ENCODE measurements around the gene PLAAT4. TPM values are rescaled to one million over a fixed set of nuclear protein-coding genes. Genes with fewer than 3 reads are reported as not detected.

PLAAT4 gene
- total and polyA plus RNA-seq, 2 donors (not counting 3 experiments of a cell fraction or from before 2014, with no cell fraction given) = 0.95 to 1.7 TPM

GRCh38 chr11:63564056-63564774 lies 27.6 kb downstream of the PLAAT4 start:
- FAIRE-seq = no peak

More at GRCh38 chr11:63564056-63564774, 27.6 kb downstream of the PLAAT4 start:
- no peak overlapping the region for H3K4me2 ChIP-seq (ENCODE audit: insufficient read depth, low read length)
- H3K27ac ChIP-seq (ENCODE audit: insufficient read depth, low read depth, low read length) = no peak overlapping the region
- DNase-seq (ENCODE audit: low read depth, low spot score) = no peak
- H3K9me3 ChIP-seq (replicated peaks; ENCODE audit: control insufficient read depth, insufficient read depth, low read length) = no peaks in the 10 kb centered on the region
- TF ChIP-seq FOS (IDR thresholded peaks at IDR 0.05; ENCODE audit: borderline replicate concordance, insufficient read depth, low read length) = no peak
- no peak for TF ChIP-seq JUN (IDR thresholded peaks at IDR 0.05; ENCODE audit: borderline replicate concordance, insufficient read depth, insufficient read length, low read depth)
- no peak for TF ChIP-seq POLR2A (IDR thresholded peaks at IDR 0.05; ENCODE audit: low read depth, low read length)
- TF ChIP-seq CTCF (IDR thresholded peaks at IDR 0.05; ENCODE audit: extremely low read depth in 1 of 2, insufficient read depth in 1 of 2, low read depth in 1 of 2, low read length in 2 of 2) = no peak
- TF ChIP-seq MYC (IDR thresholded peaks at IDR 0.05; ENCODE audit: low read depth, low read length) = no peak
- TF ChIP-seq EZH2 (IDR thresholded peaks at IDR 0.05; ENCODE audit: borderline replicate concordance, low read depth, low read length, severe bottlenecking) = no peak
- TF ChIP-seq POLR2AphosphoS5 (IDR thresholded peaks at IDR 0.05; ENCODE audit: insufficient read depth, low read depth, low read length) = no peak
- TF ChIP-seq MAX (IDR thresholded peaks at IDR 0.05; ENCODE audit: insufficient read depth, insufficient read length) = no peak
- TF ChIP-seq GATA2 (IDR thresholded peaks at IDR 0.05; ENCODE audit: insufficient read depth, insufficient read length, low read depth, low read length) = no peak
- H3K9me1 ChIP-seq (replicated peaks; ENCODE audit: control insufficient read depth, extremely low read depth, insufficient read depth, low read length) = no peaks in the 10 kb centered on the region
- H3K36me3 ChIP-seq (ENCODE audit: control insufficient read depth in 2 of 2, extremely low read depth in 1 of 2, insufficient read depth in 2 of 2, low read length in 2 of 2) = no peaks in the 10 kb centered on the region
- peaks cover 0 to 11% of the 10 kb centered on the region in 2 experiments for H3K27me3 ChIP-seq (ENCODE audit: control insufficient read depth in 2 of 2, insufficient read depth in 2 of 2, low read length in 2 of 2)
- intact Hi-C loops (cut with micrococcal nuclease) = no loop called here
- CTCF ChIA-PET = interaction anchor here (1.0 kb wide), 1 partner anchor 71 kb away, joined by 5 read pairs; no protein-coding TSS in a partner anchor
- dilution Hi-C loops (cut with MboI; ENCODE audit: extremely low pct_ligation_motif_present, low sequenced_read_pairs) = no loop called here
- H2AFZ ChIP-seq (ENCODE audit: low read depth, low read length) = no peak overlapping the region
- H3K79me2 ChIP-seq (ENCODE audit: control insufficient read depth, insufficient read depth, low read length) = no peaks in the 10 kb centered on the region
- H4K20me1 ChIP-seq (replicated peaks; ENCODE audit: control insufficient read depth, extremely low read depth, insufficient read depth, low read length) = no peaks in the 10 kb centered on the region
- BruUV-seq (replicated peaks) = no TSS peak
- no peak overlapping the region for H3K4me3 ChIP-seq (replicated peaks in 1 of 3; ENCODE audit: insufficient read depth in 1 of 3, low read depth in 1 of 3, low read length in 3 of 3)
- peaks cover 3% of the 10 kb centered on the region for H3K4me1 ChIP-seq (ENCODE audit: control insufficient read depth, extremely low read depth, insufficient read depth, low read length)
- H3K9ac ChIP-seq (replicated peaks; ENCODE audit: extremely low read depth, insufficient read depth, low read length) = no peak overlapping the region
- POLR2A ChIA-PET = no interaction called here
